HG03342 (cell line): Measurements from ENCODE around the gene DMGDH.
A peak's percentile ranks its signal among the peaks of the same experiment; 100 is the strongest.

Experiments used
- ATAC-seq: cut with Tn5 transposase; IDR thresholded peaks from one replicate; pipeline ENCODE4 v1.9.1; 2021; ENCODE audit warnings: mild to moderate bottlenecking, moderate library complexity; ENCODE audit not compliant: unreplicated experiment

Gene DMGDH

DNA sequence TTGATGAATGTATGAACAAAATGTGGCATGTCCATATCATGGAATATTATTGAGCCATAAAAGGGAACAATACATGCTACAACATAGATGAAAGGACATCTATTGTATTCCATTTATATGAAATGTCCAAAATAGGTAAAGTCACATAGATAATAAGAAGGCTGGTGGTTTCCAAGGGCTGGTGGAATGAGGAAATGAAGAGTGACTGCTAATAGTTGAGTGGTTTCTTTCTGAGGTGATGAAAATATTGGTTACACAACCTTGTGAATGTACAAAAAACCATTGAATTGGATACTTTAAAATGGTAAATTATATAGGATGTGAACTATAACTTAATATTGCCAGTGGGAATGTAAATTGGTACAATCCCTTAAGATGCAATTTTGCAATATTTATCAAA is 89.6 kb downstream of the DMGDH start:
- ATAC-seq: no peak

DNA sequence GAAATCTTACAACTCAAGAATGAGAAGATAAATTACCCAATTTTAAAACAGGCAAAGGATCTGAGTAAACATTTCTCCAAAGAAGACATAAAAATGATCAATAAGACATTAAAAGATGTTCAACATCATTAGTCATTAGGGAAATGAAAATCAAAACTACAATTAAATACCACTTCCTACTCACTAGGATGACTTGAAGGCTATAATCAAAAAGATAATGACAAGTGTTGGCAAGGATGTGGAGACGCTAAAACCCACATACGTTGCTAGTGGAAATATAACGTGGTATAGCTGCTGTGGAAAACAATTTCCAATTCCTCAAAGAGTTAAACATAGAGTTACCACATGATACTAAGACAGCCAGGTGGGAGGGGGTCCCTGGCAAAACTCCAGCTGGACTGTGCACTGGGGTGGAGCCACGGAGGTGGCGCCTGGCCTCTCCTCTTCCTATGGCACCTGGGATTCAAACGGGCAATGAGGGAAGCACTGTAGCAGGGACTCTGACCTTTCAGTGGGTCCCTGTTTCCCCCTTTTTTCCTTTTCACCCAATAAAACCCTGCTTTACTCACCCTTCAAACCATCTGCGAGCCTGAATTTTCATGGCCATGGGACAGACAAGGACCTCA is 90.2 kb downstream of the DMGDH start:
- ATAC-seq: no peak

GRCh38 chr5:78975035-78975434 is 94.4 kb downstream of the DMGDH start:
- no peak for ATAC-seq

GRCh38 chr5:78974601-78975000 is 94.9 kb downstream of the DMGDH start:
- ATAC-seq: no peak

DNA sequence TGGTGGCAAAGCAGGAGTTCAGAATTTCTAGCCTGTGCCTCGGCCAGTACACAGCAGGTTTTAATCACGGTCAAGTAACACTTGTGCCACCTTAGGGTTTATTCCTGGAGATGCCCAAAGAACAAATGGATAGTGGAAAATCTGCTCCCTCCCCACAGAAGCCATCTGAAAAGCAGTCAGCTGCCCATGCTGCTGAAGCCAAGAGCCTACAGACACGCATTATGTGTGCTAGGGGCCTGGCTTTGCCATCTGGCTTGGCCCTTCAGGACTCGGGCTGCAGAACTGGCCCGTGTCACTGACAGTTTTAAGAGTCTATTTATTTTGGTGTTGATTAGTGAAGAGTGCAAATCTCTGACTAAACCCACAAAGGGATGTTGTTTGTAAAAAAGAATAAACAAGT is 95.5 kb downstream of the DMGDH start:
- ATAC-seq: no peak

DNA sequence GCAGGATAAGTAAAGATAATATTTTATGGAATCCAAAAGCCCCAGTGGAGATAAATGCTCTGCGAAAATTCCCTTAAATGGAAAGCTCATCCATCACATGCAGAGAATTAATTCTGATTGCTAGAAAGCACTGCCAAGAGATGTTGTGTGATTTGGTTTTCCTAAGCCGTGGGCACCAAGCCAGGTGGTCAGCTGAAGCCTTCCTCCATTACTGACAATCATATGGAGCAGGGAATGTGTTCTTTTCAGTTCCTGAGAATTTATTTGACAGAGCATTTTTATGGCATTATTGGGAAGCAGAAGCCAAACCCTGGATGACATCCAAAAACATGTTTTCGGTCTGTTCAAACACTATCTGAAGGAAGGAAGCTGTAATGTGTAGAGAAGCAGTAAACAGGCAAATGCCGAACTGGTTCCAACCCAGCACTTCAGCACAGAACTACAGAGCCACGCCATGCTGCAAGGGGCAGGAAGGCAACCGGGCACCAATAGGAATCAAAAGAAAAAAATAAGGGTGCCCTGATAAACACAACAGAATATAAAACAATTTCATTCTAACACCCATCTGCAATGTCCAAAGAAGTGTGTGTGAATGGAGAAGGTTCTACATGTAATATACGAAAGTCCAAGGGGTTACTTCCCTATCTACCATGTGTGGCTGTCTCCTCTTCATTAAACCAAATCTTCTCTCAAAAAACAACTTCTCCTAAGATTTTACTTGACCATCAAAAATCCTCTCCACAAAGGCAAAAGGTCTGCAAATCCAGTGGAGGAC is 96.6 kb downstream of the DMGDH start:
- no peak for ATAC-seq

DNA sequence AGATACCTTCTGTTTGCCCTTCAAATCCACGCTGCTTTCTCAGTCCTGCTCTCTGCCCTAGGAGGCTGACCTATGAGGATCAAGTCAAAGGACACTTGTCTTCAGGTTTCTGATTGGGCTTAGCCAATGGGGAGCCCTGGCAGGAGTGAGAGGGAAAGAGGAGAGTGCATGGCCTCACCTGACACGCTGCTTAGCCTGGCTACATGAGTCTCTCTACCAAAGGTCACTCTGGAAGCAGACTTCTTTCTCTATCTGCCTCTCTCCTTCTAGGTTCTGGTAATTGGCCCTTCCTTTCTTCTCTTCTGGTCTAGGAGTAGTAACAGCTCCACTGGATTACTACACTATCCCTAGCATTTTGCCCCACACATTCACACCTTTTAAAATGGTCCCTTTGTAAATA is 97.5 kb downstream of the DMGDH start:
- no peak for ATAC-seq

DNA sequence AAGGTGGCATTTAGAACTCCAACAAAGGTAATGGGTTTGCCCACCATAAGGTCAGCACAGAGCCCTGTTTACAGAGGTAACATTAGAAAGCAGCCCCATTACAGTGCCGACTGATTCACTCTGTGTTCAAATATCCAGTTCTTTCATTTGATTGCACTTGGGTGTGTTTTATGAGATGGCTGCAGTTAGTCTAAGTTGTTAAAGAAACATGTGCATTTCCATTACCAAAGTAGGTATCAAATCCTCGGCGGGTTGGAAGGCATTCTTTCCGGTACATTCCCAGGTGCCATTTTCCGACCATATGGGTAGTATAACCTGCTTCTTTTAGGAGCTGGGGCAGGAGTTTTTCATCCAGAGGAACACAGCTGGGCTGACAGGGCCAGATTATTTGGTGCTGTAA is 100.7 kb downstream of the DMGDH start:
- ATAC-seq: no peak

GRCh38 chr5:78964889-78965288 is 104.6 kb downstream of the DMGDH start:
- no peak for ATAC-seq

GRCh38 chr5:78961743-78962142 is 107.7 kb downstream of the DMGDH start:
- ATAC-seq: no peak

DNA sequence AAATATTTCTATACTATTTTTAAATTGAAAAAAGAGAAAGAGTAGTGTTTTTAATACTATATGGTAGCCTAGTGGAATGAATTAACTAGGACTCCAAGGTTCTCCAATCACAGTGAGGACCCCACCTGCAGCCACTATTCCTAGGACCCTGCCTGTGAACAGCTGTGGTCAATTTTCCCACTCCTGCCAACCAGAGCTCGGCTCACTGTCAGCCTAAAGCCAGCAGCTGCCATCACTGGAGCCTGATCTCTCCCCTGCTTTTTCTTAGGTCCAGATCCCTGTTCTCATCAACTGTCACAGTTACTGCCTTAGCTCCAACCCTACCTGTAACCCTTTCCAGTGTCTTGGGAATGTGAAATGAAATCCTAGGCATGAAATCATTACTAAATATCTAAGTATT is 109.7 kb downstream of the DMGDH start:
- ATAC-seq: no peak

DNA sequence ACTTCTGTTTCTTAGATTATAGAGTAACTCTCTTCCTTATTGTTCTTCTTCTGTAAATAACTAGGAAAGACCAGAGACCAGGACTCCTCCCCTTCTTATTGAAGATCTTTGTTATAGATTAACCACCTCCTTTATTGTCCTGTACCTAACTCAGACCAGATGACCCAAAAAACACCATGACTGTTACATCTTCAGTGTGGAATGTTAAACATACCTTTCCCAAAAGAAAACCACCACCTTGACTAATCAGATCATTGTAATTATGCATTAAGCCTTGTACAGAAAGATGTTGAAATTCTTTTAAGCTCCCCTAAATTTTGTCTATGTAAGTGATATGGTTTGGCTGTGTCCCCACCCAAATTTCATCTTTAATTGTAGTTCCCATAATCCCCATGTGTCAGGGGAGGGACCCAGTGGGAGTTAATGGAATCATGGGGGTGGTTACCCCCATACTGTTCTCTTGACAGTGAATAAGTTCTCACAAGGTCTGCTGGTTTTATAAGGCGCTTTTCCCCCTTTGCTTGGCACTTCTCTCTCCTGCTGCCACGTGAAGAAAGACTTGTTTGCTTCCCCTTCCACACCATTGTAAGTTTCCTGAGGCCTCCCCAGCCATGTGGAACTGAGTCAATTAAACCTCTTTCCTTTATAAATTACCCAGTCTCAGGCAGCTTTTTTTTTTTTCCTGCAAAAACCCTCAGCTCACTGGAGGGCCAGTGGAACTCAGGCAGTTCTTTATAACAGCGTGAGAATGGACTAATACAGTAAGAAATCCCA is 110.6 kb downstream of the DMGDH start:
- ATAC-seq: no peak

- no peak for ATAC-seq
Measured at GRCh38 chr5:78956901-78957300, 112.6 kb downstream of the DMGDH start.

- ATAC-seq: peak; percentile 59
Measured at GRCh38 chr5:78953092-78953800, 116.2 kb downstream of the DMGDH start.
